GM19023 (cell line): ENCODE results near the gene SLC6A5.
"Not testable (repeated sequence)": the region's sequence is repeated elsewhere in the genome, so short reads cannot be mapped to it uniquely, and the experiment has no call there.

Experiments
- ATAC-seq: cut with Tn5 transposase; IDR thresholded peaks from one replicate; pipeline ENCODE4 v1.9.1; 2021; ENCODE audit warnings: mild to moderate bottlenecking, moderate library complexity; ENCODE audit not compliant: unreplicated experiment

SLC6A5 gene

DNA sequence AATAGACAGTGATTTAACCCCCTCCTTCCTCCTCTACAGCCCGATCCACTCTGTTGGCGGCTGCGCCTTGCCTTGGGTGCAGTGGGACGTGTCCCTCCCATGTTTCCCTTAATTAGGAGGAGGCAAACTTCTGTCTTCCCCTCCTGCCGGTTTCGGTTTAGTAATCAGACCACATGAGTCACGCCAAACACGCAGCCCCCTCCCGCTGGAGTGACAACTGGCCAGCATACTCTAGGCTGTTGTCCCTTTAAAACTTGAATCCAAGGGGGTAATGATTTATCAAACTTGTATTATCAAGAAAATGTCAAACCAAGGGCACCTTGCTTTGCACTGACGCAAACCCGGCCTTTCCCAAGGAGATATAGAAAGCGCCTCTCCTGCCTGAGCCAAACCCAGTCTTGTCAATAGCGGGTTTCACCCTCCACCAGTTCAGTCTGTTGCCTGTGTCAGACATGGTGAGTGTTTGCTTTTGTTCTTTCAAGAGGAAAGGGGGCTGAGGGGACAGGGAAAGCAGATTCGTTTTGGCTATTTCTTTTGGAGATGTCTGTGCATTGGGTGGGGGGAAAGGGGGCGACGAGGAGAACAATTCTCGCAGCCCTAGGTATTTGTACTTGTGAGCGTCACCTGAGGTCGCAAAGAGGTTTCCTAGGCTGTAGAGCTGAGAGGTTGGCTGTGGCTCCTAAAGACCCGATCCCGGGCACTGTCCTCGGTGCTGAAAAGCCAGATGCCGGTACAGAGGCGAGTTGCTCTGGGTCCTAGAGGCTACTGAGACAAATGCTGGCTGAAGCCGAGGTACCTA is at the start of gene SLC6A5:
Gene SLC6A5 (plus strand): TSS at position 388 of the 799 bp plus-strand sequence. CDS start 65 bp downstream, at position 453.
- no peak for ATAC-seq

DNA sequence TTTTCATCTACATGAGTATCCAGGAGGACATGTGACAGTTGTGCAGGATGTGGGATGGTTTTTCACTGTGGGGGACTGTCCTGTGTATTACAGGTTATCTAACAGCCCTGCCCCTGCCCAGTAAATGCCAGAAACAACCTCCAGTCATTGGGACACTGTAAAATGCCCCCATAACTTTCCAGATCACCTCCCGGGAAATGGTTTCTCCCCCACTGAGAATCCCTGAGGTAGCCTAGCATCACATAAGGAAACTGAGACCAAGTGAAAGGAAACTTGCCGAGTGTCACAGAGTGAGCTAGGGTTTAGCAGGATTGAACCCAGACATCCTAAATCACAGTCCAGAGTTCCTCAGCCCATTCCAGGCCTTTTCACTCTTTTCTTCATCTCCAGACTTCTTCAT is 48.3 kb upstream of the SLC6A5 start:
- no peak for ATAC-seq

DNA sequence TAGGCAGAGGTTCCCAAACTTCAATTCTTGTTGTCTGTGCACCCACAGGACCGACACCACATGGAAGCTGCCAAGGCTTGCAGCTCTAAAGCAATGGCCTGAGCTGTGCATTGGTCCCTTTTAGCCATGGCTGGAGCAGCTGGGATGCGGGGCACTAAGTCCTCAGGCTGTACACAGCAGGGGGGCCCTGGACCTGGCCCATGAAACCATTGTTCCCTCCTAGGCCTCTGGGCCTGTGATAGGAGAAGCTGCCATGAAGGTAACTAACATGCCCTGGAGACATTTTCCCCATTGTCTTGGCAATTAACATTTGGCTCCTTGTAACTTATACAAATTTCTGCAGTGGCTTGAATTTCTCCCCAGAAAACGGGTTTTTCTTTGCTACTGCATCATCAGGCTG is 43.6 kb upstream of the SLC6A5 start:
- ATAC-seq: no peak

DNA sequence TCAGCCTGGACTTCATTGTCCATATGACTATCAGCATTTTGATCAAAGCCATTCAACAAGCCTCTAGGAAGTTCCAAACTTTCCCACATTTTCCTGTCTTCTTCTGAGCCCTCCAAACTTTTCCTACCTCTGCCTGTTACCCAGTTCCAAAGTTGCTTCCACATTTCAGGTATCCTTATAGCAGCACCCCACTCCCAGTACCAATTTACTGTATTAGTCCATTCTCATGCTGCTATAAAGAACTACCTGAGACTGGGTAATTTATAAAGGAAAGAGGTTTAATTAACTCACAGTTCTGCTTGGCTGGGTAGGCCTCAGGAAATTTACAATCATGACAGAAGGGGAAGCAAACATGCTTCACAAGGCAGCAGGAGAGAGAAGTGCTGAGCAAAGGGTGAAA is 43.0 kb upstream of the SLC6A5 start:
- not testable (repeated sequence) for ATAC-seq

GRCh38 chr11:20558741-20559140 is 40.7 kb upstream of the SLC6A5 start:
- ATAC-seq: no peak

- no peak for ATAC-seq
Observed at GRCh38 chr11:20559523-20560300, 39.7 kb upstream of the SLC6A5 start.

DNA sequence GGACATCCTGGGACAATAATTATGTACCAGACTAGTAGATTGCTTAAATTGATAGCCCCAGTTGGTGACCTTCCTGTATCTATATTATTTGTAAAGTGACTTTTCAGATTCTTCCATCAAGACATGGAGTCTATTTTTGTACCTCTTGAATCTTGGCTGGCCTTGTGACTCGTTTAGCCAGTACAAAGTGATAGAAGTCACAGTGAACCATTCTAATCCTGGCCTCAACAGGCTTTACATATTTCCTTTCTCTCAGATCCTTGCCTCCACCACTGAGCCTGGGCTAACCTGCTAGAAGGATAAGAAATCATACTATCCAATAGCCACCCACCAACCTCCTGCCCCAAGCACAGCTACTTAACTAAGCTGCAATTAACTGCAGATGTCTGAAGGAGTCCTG is 37.5 kb upstream of the SLC6A5 start:
- ATAC-seq: no peak

DNA sequence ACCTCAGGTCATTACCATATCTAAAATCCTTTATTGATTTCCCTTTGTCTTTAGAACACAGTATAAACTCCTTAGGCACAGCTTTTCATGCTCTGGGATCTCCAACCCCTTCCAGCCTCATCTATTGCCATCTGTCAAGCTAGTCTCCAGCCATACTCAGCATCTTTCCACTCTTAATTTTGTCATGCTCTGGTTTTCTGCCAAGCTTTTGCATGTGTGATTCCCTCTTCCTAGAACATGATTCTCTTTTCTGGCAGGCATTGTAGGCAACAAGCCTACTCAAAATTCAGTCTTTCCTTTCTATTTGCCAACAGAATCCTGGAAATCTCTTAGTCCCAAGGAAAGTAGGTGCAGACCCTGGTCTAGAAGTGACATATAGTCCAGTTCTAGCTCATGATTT is 35.5 kb upstream of the SLC6A5 start:
- no peak for ATAC-seq

GRCh38 chr11:20564846-20565635 is 34.4 kb upstream of the SLC6A5 start:
- ATAC-seq: no peak

GRCh38 chr11:20566115-20566514 is 33.3 kb upstream of the SLC6A5 start:
- not testable (repeated sequence) for ATAC-seq

- ATAC-seq: no peak
Observed at GRCh38 chr11:20566591-20567434, 32.6 kb upstream of the SLC6A5 start.

- not testable (repeated sequence) for ATAC-seq
Observed at GRCh38 chr11:20579725-20580124, 19.7 kb upstream of the SLC6A5 start.

- ATAC-seq: no peak
Observed at GRCh38 chr11:20583201-20583600, 16.2 kb upstream of the SLC6A5 start.

DNA sequence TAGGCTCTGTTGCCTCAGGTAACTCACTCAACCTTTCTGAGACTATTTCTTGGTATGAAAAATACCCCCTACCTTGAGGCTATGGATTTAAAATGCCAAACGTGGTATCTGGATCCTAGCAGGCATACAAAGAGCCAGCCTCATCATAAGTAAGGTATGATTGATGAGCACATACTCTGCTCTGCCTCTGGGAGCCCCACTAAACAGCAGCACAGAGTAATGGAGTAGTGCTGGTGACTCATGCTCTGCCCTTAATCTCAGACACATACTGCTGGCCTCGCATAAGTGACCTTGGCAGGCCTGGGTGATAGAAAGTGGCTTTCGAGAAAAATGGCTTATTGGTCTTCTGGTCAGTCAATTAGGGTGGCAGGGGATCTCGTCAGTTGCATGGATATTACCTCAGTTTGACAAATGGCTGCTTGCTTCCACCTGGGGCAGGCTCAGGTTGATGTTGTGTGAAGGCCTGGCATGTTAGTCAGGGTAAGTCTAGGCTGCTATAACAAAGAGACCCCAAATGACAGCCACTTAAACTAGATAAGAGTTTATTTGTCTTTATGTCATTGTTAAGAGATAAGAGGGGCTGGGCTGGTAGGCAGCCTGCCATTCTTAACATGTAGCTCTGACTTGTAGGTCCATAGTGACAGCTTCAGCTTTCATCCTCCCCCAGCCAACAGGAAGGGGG is 15.2 kb upstream of the SLC6A5 start:
- no peak for ATAC-seq

DNA sequence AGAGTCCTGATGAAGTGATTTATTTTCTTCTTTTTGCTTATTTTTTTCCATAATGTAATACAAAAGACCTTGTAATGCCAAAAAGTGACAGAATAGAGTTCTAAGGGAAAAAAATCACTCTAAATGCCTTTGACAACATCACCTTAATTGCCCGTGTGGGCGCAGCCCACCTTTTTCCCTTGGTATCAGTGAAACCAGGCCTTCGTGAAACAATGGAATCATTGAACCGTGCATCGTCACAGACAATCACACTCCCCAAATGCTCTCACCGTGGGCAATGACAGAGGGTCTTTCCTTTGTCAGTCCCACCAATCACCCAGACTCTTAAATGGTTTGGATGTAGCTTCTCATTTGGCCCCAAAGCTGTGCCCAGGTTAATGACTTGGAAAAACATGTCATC is 9.6 kb upstream of the SLC6A5 start:
- no peak for ATAC-seq

DNA sequence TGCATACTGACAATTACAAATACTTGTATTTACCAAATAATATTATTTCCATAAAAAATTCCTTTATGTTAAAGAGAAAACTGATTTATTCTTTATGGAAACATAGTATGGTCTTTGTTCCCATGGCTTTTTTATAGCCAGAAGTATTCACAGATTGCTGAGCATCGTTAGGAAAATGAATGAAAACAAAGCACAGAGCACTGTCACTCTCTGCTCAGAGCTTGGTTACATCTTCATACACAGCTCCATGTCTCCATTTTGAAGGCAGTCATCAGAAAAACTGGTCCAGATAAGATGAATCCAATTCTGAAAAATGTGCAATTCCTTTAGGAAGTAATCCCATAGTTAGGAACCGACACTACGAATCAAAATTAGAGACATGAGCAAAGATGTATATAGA is 9.0 kb upstream of the SLC6A5 start:
- no peak for ATAC-seq

DNA sequence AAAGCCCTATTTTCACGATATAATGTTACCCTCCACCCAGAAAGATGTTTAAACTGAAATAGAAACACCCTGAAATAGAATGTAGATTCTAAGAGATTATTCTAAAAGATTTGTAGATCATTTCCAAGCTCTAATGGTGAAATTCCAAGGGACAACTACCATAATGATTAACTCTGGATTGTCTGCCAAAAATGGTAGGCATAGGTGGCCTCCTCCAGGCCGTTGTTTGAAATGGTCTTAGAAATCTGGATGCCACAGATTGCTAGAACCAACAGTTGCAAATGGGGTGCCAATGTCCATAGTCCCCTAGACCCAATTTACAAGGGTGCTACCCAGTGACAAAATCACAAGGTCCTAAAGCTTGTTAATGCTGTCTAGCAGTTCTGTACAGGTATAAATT is 6.7 kb upstream of the SLC6A5 start:
- ATAC-seq: no peak

- ATAC-seq: no peak
Observed at GRCh38 chr11:20594274-20595061, 4.9 kb upstream of the SLC6A5 start.

DNA sequence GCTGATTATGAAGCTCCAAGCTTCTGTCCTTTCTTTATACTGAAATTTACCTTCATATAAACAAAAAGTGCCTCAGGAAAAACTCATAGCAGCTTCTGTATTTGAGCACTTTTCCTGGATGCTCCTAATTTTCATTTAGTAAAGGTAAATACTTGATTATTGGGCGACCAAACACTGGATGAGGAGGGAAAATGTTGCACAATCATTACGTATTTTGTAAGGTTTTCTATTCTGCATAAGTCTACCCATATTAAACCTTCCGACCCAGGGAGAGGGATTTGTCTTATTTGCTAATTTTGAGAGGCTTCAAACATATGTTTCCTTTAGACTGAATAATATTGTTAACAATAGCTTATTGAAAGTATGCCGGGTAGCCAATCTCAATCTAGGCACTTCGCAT is 4.3 kb upstream of the SLC6A5 start:
- no peak for ATAC-seq
